Activated CD4-positive, alpha-beta T cell treated with anti-CD3 and anti-CD28 coated beads, Interleukin-2, amount 50 U/mL, for 48 hours (primary cell): ENCODE data around the gene RUNX1.

Experiments
- DNase-seq, 2 experiments: peaks; one replicate each; pipeline ENCODE4 v3.0.0-alpha.2; 2020

Gene RUNX1

GRCh38 chr21:34890724-34891612 lies 158.1 kb downstream of the RUNX1 start:
- DNase-seq, result peak in 1 of 2 experiments; percentile 27

- DNase-seq, result no peak
These were observed 158.7 kb downstream of the RUNX1 start for GRCh38 chr21:34890470-34890723.

DNA sequence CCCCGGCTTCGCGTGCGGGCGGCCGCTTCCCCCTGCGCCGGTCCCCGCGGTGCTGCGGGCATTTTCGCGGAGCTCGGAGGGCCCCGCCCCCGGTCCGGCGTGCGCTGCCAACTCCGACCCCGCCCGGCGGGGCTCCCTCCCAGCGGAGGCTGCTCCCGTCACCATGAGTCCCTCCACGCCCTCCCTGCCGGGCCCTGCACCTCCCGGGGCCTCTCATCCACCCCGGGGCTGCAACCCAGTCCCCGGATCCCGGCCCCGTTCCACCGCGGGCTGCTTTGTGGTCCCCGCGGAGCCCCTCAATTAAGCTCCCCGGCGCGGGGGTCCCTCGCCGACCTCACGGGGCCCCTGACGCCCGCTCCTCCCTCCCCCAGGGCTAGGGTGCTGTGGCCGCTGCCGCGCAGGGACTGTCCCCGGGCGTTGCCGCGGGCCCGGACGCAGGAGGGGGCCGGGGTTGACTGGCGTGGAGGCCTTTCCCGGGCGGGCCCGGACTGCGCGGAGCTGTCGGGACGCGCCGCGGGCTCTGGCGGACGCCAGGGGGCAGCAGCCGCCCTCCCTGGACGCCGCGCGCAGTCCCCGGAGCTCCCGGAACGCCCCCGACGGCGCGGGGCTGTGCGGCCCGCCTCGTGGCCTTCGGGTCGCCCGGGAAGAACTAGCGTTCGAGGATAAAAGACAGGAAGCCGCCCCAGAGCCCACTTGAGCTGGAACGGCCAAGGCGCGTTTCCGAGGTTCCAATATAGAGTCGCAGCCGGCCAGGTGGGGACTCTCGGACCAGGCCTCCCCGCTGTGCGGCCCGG lies 159.2 kb downstream of the RUNX1 start:
- peak; percentile 78 to 81 for DNase-seq

- DNase-seq, result peak; percentile 63 to 67
These were observed 159.8 kb downstream of the RUNX1 start for GRCh38 chr21:34889320-34889675.

DNA sequence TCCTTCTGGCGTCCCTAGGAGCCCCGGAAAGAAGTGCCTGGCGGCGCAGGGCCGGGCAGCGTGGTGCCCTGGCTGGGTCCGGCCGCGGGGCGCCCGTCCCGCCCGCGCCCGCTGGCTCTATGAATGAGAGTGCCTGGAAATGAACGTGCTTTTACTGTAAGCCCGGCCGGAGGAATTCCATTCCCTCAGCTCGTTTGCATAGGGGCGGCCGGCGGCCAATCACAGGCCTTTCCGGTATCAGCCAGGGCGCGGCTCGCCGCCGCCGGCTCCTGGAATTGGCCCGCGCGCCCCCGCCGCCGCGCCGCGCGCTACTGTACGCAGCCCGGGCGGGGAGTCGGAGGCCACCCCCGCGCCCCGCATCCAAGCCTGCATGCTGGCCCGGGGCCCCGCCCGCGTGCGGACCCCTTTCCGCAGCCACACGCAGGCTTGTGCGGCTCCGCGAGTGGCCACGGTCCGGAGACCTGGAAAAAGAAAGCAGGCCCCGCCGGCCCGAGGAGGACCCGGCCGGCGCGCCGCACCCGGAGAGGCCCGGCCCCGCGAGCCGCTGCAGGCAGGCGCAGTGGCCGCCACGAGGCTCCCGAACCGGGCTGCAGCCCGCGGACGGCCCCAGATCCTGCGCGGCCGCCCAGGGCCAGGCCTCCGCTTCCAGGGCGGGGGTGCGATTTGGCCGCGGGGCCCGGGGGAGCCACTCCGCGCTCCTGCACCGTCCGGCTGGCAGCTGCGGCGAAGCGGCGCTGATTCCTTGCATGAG lies 160.4 kb downstream of the RUNX1 start:
- peak; percentile 87 to 90 for DNase-seq

DNA sequence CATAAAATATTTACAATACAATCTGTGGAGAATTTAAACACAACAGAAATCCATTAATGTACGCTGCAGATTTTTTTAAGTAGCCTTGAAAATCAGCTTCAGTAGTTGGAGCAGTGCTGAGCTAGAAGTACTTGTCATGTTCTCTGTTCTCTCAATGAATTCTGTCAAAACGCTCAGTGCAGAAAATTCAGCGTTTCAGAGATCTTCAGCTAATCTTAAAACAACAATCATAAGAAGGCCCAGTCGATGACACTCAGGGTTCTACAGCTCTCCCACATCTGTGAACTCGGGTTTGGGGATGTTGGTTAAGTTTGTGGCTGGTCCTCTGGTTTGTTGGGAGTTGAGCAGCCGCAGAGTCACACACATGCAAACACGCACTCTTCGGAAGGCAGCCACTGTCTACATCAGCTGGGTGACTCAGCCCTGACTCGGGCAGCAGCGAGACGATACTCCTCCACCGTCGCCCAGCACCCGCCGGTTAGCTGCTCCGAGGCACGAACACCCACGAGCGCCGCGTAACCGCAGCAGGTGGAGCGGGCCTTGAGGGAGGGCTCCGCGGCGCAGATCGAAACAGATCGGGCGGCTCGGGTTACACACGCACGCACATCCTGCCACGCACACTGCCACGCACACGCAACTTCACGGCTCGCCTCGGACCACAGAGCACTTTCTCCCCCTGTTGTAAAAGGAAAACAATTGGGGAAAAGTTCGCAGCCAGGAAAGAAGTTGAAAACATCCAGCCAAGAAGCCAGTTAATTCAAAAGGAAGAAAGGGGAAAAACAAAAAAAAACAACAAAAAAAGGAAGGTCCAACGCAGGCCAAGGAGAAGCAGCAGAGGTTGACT lies 161.2 kb downstream of the RUNX1 start:
- DNase-seq, result peak; percentile 89 to 91

- DNase-seq, result no peak
These were observed 162.0 kb downstream of the RUNX1 start for GRCh38 chr21:34887105-34887442.

GRCh38 chr21:34886240-34887104 lies 162.6 kb downstream of the RUNX1 start:
- peak; percentile 26 to 46 for DNase-seq

- peak in 1 of 2 experiments; percentile 21 for DNase-seq
These were observed 163.4 kb downstream of the RUNX1 start for GRCh38 chr21:34885626-34886239.

GRCh38 chr21:34885125-34885524 lies 164.0 kb downstream of the RUNX1 start:
- no peak for DNase-seq

DNA sequence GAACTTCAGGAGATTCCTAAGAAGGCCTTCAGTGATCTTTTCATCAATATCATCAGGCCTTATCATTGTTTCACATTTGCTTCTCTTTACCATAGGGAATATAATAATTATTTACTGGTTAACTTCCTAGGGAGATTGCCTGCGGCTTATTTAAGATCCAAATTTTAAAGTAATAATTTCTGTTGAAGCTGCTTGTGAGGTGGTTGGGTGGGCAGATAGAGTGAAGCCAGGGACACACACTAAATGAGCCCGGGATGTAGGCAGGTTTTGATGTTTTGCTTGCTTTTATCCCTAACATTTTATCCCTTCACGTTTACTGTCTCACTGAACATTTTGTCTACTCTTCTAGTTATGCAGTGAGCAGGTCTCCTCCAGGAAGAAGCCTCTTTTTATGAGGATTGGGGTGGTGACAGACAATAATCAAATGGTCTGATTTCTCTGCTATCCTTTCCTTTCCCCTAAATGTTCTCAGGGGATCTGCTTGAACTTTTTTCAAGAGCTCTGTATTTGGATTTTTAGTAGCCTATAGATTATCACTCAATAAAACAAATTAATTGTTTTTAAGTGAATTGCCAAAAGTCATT lies 164.7 kb downstream of the RUNX1 start:
- DNase-seq, result no peak

GRCh38 chr21:34883491-34884271 lies 165.4 kb downstream of the RUNX1 start:
- DNase-seq, result no peak

- DNase-seq, result no peak
These were observed 166.4 kb downstream of the RUNX1 start for GRCh38 chr21:34882719-34883131.

- DNase-seq, result no peak
These were observed 167.2 kb downstream of the RUNX1 start for GRCh38 chr21:34881839-34882371.

DNA sequence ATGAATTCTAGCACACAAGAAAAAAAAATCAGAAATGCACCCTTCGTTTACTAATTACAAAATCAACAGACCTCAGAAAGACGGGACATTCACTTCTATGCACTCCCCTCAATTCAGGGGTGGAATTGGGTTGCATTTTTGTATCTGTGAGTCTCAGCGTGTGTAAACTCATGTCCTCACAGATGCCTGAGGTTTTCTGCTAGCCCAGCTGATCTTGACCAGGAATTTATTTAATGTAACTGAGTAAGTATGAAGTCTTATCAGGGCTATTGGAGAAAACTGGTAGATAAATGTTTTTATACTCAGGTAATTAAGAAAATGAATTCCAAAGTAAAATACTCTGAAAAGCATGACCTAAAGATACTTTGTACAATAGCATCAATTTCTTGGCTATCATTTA lies 167.7 kb downstream of the RUNX1 start:
- no peak for DNase-seq

GRCh38 chr21:34880401-34880800 lies 168.7 kb downstream of the RUNX1 start:
- DNase-seq, result no peak

DNA sequence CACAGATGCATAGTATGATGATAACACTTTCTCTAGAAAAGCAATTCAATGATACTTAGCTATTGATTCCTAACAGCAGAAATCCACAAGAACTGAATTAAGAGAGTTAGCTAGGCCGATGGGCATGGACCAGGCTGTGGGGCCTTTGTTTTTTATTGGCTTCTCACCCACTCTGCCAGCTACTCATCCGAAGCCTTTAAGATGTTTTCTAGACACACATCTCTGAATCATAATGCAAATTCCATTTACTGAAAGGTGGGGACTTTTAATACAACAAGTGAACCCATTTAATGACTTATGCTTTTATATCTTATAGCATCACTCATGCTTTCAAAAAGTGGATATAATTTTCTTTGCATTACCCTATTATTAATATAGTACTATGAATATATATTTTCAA lies 170.2 kb downstream of the RUNX1 start:
- DNase-seq, result no peak

- no peak for DNase-seq
These were observed 170.6 kb downstream of the RUNX1 start for GRCh38 chr21:34878501-34878900.

DNA sequence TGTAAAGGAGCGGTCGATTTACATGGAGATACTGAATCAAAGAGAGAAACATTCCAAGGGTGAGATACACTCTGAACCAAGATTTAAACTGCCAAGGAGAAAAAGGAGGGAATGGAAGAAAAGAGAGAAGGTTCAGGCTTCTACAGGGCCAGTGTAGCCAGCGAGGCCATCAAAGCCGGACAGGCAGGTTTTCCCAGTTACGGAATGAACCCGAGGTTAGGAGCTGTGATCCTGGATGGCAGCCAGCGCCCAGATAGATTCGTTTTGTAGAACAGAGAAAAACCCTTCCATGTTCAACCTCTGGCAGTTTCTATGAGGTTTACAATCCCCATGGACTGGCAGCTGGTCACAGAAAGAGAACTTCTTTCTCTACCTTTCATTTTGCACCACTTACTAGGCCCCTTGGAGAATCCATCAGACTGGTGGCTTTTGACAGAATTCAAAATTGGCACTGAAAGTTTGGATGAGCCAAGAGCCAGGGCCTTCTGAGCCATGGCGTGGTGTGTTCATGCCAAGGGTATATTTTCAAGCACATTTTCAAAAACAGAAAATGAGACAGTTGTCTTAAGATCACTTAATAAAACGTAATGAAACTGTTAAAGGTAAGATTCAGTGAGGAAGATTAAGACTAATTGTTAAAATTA lies 171.5 kb downstream of the RUNX1 start:
- DNase-seq, result no peak
